Epithelial cell of esophagus (primary cell): ENCODE data around the gene FKBP10.

Source experiments
- DNase-seq: peaks from one replicate; pipeline ENCODE4 v3.0.0; 2010; ENCODE audit warnings: low read depth
- H3K4me3 ChIP-seq: 2 replicates; pipeline ENCODE4 v1.5.1; 2011; ENCODE audit warnings: mild to moderate bottlenecking, low read length, control low read depth
- TF ChIP-seq, protein P1 (sequence below): IDR thresholded peaks from 2 replicates; pipeline ENCODE4 v1.5.1; 2011; ENCODE audit warnings: low read depth, mild to moderate bottlenecking, low read length, control low read depth, inconsistent platforms; ENCODE audit not compliant: insufficient read depth; ENCODE audit errors: missing control alignments

FKBP10 gene

GRCh38 chr17:41813152-41813680 is 412 bp downstream of the FKBP10 start:
- H3K4me3 ChIP-seq, result peak overlapping the region; percentile 64
- DNase-seq, result no peak
- TF ChIP-seq, protein P1, sequence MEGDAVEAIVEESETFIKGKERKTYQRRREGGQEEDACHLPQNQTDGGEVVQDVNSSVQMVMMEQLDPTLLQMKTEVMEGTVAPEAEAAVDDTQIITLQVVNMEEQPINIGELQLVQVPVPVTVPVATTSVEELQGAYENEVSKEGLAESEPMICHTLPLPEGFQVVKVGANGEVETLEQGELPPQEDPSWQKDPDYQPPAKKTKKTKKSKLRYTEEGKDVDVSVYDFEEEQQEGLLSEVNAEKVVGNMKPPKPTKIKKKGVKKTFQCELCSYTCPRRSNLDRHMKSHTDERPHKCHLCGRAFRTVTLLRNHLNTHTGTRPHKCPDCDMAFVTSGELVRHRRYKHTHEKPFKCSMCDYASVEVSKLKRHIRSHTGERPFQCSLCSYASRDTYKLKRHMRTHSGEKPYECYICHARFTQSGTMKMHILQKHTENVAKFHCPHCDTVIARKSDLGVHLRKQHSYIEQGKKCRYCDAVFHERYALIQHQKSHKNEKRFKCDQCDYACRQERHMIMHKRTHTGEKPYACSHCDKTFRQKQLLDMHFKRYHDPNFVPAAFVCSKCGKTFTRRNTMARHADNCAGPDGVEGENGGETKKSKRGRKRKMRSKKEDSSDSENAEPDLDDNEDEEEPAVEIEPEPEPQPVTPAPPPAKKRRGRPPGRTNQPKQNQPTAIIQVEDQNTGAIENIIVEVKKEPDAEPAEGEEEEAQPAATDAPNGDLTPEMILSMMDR, result no peak

DNA sequence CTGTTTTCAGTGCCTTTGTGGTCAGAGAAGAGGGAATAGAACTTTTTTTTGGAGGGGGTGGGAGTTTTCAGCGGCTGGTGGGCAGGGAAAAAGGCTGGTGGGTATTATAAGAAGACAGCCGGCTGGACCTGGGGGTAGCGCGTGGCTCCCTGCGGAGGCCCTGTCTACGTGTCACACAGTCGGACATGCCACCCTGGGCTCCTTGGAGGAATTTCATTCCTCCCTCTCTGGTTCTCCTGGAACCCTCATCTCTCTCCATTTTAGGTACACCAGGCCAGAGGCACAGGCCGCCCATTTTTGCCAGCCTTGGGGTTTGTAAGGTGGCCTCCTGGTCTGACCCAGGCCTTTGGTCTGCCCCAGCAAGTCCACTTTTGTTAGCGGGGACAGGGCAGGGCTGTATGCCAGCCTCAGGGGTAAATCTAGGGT is 908 bp downstream of the FKBP10 start:
- peak overlapping the region; percentile 64 for H3K4me3 ChIP-seq
- no peak for DNase-seq
- TF ChIP-seq, protein P1, result no peak

DNA sequence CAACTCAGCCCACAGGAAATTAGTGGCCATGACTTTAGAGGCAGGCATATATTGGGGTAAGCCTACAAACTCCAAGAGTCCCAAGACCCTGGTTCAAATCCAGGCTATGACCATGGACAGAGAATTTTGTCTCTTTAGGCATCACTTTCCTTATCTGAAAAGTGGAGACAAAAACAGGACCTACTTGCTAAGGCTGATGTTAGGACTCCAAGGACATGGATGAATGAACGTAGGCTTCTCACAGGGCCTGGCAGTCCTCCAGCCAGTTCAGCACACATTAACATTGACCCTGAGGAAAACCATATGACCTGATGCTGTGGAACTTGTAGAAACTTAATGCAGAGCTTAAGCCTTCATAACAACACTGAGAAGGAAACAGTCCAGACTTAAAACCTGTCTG is 1.4 kb downstream of the FKBP10 start:
- H3K4me3 ChIP-seq, result no peak overlapping the region
- TF ChIP-seq, protein P1, result no peak
- DNase-seq, result no peak

DNA sequence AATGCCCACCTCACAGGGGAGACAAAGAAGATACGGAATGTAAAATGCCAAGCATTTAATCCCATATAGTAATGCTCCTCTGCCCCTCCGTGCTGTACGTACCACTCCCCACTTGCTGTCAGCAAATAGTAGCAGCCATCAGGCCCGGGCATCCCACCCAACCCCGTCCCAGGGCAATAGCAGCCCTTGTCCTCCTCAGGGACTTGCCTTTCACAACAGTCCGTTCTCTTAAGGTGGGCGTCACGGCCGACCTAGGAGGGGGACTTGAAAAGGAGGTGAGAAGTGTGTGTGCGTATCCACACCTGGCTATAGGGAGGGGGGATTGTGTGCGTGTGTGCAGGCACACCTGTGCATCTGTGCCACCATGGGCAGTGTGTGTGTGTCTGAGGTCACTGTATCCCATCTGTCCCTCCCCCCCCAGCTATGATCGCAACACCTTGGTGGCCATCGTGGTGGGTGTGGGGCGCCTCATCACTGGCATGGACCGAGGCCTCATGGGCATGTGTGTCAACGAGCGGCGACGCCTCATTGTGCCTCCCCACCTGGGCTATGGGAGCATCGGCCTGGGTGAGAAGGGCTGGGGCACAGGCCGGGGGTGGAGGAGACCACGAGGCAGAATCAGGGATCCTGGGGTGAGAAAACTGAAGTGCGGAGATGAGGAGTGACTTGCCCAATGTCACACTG is 4.0 kb downstream of the FKBP10 start:
- no peak overlapping the region for H3K4me3 ChIP-seq
- TF ChIP-seq, protein P1, result no peak
- no peak for DNase-seq

DNA sequence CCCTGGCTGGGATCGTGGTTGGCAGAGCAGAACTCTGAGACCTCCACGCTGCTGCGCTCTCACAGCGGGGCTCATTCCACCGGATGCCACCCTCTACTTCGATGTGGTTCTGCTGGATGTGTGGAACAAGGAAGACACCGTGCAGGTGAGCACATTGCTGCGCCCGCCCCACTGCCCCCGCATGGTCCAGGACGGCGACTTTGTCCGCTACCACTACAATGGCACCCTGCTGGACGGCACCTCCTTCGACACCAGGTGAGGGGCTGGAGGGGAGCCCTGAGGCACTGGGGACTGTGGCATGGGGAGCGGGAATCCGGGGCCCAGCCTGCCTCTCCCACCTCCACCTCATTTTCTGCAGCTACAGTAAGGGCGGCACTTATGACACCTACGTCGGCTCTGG is 5.2 kb downstream of the FKBP10 start:
- H3K4me3 ChIP-seq, result no peak overlapping the region
- DNase-seq, result no peak
- TF ChIP-seq, protein P1, result no peak

- no peak overlapping the region for H3K4me3 ChIP-seq
- TF ChIP-seq, protein P1, result no peak
- no peak for DNase-seq
Observed at GRCh38 chr17:41821776-41822175, 9.0 kb downstream of the FKBP10 start.
